GM19035 (cell line): Measurements from ENCODE around the gene CD200.
"Not testable (repeated sequence)": the region's sequence is repeated elsewhere in the genome, so short reads cannot be mapped to it uniquely, and the experiment has no call there.

ENCODE experiments used
- ATAC-seq: cut with Tn5 transposase; IDR thresholded peaks from one replicate; pipeline ENCODE4 v1.9.1; 2021; ENCODE audit not compliant: unreplicated experiment

The CD200 gene

DNA sequence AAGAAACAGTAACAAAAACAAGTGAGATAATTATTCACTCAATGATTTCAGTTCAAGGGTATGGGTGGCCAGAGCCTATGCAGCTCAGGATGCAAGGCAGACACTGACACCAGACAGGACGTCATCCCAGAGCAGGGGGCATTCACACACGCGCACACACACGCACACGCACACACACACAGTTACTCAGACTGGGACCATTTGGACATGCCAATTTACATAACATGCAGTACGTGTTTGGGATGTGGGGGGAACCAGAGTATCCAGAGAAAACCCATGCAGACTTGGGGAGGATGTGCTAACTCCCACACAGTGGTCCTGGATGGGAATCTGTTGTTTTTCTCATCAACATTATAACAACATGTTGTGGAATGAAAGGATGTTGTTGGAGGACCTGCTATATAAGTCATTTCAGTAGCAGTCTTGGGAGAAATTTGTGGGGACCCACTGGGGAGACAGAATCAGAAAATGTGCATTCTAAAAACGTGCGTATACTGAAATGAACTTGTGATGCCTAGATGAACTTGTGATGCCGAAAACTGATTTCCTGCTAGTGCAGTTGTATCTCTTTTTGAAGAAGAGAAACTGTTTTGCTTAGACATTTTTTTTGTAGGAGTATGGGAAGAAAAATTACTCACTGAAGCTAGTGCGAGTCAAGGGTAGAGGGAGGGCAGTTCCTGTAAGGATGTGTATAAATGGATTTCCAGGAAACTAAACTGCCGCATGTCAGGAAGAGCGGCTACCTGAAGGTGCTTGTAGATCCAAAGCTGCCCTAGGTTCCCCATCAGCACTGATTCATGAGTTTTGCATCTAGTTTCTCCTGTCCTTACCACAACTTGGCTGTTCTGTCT lies 25.2 kb downstream of the CD200 start:
- ATAC-seq = no peak

DNA sequence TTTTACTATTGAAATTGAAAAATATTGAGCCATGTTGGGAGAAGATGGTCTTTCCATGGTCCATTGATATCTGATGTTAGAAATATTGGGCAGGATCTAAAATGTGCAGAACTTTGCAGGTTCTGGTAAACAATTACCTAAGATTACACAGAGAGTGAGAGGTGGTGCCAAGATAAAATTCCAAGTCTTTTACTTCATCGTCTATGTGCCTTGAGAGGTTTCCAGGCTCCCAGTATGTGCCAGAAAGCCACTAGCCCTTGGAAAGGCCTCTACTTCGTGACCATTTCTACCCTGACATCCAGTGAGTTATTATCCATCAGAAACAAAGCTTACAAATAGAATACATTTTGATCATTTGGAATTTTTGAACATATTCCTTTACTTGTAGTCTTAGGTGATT lies 27.6 kb downstream of the CD200 start:
- ATAC-seq = no peak

DNA sequence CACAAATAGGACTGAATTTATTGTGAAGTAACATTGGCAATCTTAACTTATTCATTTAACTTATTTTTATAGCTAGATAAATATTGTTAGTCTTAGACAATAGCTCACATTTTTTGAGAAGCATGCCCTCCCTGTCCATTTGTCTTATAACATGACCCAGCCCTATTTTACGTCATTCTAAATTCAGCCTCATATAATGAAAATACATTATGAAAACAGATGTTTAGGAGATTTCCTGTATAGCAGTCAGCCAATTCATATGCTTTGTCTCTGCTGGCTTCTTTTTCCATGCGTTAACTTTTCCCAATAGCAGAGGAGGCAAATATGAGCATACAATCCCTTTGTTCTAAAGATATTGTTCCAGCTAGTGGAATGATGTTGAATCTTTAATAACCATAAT lies 29.3 kb downstream of the CD200 start:
- ATAC-seq = no peak

DNA sequence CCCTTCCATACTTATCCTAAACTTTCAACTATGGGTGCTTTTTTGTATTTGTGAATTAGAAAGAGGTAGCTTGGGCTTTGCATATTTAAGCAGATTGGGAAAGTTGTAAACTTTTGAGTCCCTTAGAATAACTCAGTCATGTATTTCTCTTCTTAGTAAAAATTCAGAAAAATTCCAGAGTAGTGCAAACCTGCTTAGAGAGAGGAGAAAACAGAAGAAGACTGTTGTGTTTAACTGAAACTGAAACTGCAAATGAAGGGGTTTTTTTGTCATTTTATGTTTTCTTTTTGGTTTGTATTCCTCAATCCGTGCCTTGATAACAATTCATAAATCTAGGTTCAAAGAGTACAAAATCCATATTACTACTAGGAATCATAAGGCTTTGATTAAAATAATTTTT lies 31.3 kb downstream of the CD200 start:
- ATAC-seq = peak; percentile 49

DNA sequence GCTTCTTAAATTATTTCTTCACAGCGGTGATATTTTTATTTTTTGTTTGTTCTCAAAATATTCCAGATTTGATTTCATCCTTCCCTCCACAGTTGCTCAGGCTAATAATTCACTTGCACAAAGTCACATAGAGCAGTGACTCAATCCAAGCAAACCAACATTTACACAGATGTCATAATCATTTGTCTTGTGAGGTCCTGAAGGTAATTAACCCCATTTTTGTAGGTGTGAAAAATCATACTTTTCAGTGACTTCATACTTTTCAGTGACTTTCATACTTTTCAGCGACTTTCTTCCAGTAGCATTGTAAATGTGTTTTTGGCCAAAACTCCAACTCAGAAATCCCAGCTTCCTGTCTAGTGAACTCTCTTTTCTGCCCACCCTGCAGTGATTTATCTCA lies 32.1 kb downstream of the CD200 start:
- peak; percentile 41 for ATAC-seq

DNA sequence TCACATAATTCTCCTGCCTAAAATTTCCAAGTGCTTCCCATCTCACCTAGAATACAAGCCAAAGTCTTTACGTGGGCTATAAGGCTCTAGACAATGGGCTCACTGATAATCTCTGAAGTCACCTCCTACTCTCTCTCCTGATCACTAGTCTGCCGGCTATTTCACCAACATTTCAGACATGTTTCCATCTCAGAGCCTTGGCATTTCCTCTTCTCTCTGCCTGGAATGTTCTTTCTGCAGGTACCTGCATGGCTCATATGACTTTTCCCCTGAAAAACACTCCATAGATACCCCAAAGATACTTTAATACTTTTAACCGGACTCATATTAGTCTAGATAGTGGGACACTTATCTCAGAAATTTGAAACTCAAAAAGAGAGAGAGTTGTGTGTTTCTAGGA lies 32.7 kb downstream of the CD200 start:
- ATAC-seq = no peak

DNA sequence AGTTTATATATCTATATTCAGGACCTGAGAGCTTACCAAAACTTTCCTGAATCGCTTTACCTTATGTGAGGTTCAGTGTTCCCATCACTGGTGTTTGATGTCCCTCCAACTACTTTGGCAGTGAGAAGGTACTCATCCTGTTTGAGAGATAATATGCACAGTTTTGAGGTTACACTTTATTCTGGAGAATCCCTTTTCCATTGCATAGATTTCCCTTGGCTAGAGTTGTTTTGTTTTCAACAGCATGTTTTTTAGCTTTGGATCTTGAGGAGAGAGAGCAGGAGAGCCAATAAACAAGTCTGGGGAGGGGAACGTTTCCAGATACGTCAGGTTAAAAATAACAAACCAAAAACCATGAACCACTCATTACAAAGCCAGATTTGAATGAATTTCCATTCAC lies 33.6 kb downstream of the CD200 start:
- ATAC-seq = no peak

DNA sequence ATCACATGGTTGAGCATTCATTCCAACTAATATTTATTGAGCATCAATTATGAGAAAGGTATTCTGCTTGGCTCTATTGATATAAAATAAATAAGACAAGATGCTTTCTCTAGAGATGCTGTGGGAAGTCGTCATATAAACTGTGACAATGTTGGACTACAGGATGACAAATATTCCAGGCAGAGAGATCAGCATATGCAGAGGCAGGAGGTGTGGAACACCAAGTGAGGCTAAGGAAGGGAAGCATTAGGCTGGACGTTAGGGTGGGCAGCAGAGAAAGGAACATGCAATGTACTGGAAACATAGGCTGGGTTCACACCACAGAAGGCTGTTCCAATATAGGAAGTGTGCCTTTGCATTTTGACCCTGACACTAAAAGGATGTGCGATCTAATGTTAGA lies 38.6 kb downstream of the CD200 start:
- no peak for ATAC-seq

DNA sequence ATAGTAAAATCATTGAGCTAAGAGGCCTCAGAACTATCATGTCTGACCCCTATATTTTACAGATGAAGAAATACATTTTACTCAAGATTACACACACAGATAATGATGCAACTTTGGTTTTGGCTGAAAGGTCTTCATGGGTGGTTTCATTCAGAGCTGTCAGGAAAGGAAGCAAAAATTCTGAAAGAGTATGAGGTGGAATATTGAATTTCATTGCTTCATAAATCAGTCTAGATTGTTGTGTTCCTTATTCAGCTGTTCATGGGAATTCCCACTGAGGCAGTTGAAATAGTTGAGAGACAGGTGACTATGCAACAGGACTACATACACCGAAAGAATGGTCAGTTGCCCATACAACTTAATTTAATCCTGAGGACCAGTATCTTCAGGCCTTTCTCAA lies 39.4 kb downstream of the CD200 start:
- ATAC-seq = no peak

DNA sequence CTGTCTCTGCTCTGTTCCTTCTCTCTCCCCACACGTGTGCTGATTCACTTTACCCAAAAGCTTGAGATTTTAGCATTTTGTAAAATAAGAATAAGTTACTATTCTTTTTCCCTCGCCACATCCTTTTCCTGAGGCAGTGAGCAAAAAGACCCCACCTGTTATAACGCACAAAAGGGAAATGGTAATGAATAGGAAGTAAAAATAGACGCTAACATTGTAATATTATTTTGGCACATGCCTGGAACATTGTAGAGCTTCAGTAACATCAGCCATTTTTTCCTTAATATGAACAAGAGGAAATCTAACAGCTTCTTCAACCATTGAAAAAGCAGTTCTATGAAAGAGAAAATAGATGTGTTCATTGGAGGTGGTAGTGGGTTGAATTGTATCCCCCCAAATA lies 40.5 kb downstream of the CD200 start:
- ATAC-seq = no peak

DNA sequence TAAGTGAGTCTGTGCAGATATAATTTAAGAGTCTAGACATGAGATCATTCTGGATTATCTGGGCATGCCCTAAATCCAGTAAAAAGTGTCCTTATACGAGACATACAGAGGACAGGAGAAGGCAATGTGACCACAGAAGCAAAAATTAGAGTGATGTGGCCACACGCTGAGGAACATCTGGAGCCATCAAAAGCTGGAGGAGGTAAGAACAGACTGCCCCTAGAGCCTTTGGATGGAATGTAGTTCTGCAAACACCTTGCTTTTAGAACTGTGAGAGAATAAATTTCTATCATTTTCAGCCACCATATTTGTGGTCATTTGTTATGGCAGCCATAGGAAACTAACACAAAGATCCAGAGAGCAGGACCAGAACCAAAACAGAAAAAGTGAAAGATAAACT lies 41.0 kb downstream of the CD200 start:
- ATAC-seq = no peak

DNA sequence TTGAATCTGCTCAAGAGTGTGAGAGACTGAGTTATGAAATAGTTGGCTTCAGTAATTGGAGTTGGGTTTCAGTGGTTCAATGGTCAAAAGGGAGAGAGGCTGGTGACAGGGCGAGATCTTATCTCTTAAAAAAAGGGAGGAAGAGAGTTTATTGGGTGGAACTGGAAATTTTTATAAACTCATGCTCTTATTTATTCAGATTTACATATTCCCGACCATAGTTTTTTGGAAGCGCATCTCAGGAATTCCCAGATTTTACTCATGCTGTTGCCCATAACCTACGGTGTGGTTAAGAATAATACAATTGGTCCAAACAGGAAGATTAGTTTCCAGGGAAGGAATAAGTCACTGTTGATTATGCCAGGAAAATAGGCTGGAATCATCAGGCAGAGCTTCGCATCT lies 41.4 kb downstream of the CD200 start:
- no peak for ATAC-seq

DNA sequence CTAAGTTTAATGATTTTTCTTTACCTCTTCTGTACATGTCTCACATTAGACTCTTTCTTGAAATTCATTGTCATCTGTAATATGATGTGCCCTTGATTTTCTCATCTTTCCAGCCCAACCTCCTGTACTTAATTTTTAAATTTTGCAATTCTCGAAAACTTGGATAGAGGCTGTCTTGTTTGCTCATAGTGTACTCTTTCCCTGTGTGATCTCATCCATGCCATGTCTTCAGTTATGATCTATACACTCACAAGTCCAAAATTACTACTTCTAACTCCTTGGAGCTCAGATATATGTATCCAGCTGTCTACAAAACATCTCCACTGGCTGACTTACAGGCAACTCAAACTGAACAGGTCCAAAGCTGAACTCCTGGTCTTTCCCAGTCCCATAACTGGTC lies 42.2 kb downstream of the CD200 start:
- ATAC-seq = no peak

DNA sequence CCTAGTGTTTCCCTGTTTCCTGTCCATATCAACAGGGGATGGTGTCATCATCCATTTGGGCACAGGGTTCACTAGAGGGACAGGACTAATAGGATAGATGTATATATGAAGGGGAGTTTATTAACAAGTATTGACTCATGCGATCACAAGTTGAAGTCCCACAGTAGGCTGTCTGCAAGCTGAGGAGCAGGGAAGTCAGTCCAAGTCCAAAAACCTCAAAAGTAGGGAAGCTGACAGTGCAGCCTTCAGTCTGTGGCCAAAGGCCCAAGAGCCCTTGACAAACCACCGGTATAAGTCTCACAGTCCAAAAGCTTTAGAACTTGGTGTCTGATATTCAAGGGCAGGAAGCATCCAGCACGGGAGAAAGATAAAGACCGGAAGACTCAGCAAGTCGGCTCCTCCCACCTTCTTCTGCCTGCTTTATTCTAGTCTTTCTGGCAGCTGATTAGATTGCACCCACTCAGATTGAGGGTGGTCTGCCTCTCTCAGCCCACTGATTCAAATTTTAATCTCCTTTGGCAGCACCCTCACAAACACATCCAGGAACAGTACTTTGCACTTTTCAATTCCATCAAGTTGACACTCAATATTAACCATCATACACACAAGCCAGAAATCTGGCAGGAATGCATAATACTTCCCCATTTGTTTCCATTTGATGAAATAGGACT lies 43.4 kb downstream of the CD200 start:
- no peak for ATAC-seq

DNA sequence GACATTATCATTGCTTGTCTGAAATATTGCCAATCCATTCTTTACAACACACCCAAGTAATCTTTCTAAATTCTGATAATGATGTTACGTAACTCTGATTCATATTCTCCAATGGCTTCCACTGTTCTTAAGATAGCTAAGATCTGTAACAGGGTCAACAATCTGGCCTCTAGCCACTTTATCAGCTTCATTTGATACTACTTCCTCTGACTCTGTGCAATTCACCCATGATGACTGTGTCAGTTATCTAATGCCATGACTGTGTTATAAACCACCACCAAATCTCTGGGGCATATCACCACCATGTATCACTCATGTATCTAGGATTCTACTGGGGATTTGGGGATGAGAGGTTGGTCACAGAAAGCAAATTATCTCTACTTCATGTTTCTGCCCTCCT lies 44.0 kb downstream of the CD200 start:
- no peak for ATAC-seq

DNA sequence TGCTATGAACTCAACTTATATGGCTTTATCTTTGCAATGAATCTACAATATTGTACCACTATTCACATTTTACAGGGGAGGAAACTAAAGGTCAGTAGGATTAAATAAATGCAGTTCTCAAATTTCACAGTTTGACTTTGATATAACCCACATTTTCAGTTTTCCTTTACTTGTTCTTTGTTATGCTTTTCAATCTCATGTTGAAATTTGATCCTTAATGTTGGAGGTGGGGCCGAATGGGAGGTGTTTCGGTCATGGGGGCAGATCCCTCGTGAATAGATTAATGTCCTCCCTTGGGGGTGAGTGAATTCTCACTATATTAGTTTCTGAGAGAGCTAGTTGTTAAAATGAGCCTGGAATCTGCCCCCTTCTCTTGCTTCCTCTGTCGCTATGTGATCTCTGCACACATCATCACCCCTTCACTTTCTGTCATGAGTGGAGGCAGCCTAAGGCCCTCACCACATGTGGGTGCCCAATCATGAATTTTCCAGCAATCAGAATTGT lies 44.7 kb downstream of the CD200 start:
- ATAC-seq = no peak

DNA sequence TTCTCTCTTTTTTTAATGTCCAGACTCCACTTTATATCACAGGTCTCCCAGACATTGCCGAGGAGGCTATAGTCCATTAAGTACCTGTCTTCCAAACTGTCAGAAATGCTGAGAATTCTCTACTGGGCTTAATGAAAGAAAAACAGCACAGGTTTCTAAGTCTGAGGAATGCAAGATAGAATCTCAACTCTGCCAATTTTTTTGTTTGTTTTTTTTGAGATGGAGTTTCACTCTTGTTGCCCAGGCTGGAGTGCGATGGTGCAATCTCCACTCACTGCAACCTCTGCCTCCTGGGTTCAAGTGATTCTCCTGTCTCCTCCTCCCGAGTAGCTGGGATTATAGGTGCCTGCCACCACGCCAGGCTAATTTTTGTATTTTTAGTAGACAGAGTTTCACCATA lies 45.4 kb downstream of the CD200 start:
- ATAC-seq = not testable (repeated sequence)

DNA sequence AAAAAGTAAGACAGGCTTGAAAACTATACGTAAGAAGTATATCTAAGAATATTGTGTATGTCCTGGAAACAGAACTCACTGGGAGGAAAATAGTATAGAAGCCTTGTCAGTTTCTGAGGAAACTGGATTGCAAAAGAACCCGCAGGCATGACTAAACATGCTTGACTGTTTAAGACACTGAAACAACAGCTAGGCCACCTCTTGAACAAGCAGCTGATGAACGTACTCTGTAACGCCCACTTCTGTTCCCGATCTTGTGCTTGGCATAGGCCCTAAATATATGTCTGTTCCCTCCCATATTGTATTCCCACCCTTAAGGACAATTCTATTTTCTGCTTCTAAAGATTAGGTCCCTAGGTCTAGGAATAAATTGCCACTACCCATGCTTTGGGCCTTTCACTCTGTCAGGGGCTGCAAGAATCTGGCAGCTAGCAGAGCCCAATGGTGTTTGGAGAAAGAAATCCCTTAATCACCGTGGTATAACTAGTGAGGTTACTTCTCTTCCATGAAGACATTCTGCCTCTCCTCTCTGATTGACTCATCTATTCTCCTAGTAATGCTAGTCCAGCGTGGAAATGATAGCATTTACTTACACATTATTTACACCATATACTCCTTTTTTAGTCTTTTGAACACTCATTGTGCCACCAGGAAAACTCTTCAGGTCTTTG lies 46.2 kb downstream of the CD200 start:
- no peak for ATAC-seq

DNA sequence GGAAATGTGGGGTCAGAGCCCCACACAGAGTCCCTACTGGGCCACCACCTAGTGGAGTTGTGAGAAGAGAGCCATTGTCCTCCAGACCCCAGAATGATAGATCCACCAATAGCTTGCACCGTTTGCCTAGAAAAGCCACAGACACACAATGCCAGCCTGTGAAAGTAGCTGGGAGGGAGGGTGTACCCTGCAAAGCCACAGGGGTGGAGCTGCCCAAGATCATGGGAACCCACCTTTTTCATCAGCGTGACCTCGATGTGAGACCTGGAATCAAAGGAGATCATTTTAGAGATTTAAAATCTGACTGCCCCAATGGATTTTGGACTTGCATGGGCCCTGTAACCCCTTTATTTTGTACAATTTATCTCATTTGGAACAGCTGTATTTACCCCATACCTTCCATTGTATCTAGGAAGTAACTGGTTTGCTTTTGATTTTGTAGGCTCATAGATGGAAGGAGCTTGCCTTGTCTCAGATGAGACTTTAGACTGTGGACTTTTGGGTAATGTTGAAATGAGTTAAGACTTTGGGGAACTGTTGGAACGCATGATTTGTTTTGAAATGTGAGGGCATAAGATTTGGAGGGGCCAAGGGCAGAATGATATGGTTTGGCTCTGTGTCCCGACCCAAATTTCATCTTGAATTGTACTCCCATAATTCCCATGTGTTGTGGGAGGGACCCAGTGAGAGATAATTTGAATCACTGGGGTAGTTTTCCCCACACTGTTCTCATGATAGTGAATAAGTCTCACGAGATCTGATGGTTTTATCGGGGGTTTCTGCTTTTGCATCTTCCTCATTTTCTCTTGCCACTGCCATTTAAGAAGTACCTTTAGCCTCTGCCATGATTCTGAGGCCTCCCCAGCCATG lies 49.0 kb downstream of the CD200 start:
- no peak for ATAC-seq

DNA sequence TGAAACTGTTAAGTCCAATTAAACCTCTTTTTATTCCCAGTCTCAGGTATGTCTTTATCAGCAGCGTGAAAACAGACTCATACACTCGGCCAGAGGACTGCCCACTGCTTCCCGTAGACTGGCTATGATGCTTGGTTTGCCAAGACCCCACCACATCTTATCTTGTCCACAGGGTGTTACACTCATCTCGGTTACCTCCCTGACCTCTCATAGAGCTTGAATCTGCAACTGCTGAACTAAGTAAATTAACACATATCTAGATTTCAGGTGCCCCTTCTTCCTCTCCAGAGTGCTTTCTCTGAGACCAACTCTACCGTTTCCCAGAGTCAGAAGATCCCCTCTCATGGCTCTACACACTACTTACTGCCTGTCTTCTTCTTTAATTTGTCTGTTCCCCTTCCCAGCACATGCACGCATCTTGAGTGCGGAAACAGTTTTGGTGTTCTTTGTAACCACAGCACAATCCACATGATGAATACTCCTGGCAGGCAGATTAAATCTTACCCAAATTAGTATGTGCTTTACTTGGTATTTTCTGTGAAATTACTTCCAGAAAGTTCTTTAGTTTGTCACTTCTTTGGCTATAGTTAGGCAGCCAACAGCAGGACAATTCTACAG lies 49.7 kb downstream of the CD200 start:
- no peak for ATAC-seq

DNA sequence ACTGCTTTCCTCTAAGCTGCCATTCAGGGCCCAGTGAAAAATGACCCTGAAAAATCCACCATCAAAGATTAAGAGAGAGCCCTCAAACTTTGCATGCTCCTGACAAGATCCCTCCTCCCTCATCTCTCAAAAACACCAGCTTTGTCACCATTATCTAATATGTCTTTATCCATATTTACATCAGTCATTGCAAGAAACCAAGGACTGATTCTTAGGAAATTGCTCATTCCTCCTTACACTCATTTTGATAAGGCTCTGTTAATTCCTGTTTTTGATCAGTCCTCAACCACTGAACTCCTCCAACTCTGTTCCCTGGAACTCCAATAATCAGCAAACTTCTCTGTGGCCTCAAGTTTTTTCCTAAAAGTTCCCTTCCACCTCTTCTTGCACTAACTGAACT lies 51.8 kb downstream of the CD200 start:
- ATAC-seq = no peak
